GM19043 (cell line): ENCODE results near the gene PGLYRP1.

ENCODE experiments used
- ATAC-seq: cut with Tn5 transposase; IDR thresholded peaks from one replicate; pipeline ENCODE4 v1.9.1; 2021; ENCODE audit warnings: low read depth; ENCODE audit not compliant: unreplicated experiment

PGLYRP1 gene

GRCh38 chr19:46006411-46006810 is 16.4 kb downstream of the PGLYRP1 start:
- ATAC-seq: no peak

GRCh38 chr19:46002678-46003275 is 20.1 kb downstream of the PGLYRP1 start:
- ATAC-seq: no peak

- no peak for ATAC-seq
Observed at GRCh38 chr19:46000491-46001246, 22.2 kb downstream of the PGLYRP1 start.

GRCh38 chr19:45999653-46000121 is 23.2 kb downstream of the PGLYRP1 start:
- ATAC-seq: no peak

GRCh38 chr19:45998834-45999233 is 24.0 kb downstream of the PGLYRP1 start:
- no peak for ATAC-seq

GRCh38 chr19:45996933-45997332 is 25.9 kb downstream of the PGLYRP1 start:
- no peak for ATAC-seq

GRCh38 chr19:45995715-45996385 is 27.0 kb downstream of the PGLYRP1 start:
- ATAC-seq: no peak

GRCh38 chr19:45994998-45995714 is 27.7 kb downstream of the PGLYRP1 start, which contains the start of gene CCDC61:
CCDC61 (plus strand) TSS chr19:45995467; CDS start chr19:46003019, 7,552 bp downstream.
- ATAC-seq: peak; percentile 94

GRCh38 chr19:45994456-45994997 is 28.3 kb downstream of the PGLYRP1 start:
- ATAC-seq: no peak

GRCh38 chr19:45990113-45990728 is 32.6 kb downstream of the PGLYRP1 start:
- no peak for ATAC-seq

- ATAC-seq: no peak
Observed at GRCh38 chr19:45985321-45985720, 37.5 kb downstream of the PGLYRP1 start.

- ATAC-seq: no peak
Observed at GRCh38 chr19:45981350-45981749, 41.5 kb downstream of the PGLYRP1 start.

- no peak for ATAC-seq
Observed at GRCh38 chr19:45978156-45978555, 44.7 kb downstream of the PGLYRP1 start.

- no peak for ATAC-seq
Observed at GRCh38 chr19:45976178-45976577, 46.7 kb downstream of the PGLYRP1 start.

GRCh38 chr19:45975306-45976070 is 47.4 kb downstream of the PGLYRP1 start:
- ATAC-seq: no peak

GRCh38 chr19:45973553-45974338 is 49.1 kb downstream of the PGLYRP1 start, which contains the start of gene NOVA2:
NOVA2 (minus strand) TSS chr19:45973865; CDS start chr19:45973351, 514 bp downstream.
- no peak for ATAC-seq

- ATAC-seq: no peak
Observed at GRCh38 chr19:45972947-45973540, 49.8 kb downstream of the PGLYRP1 start.
